DMS114 treated with DMSO at 0.1 percent for 48 hours (cell line): ENCODE data around the gene TNS2.
"Not testable (repeated sequence)": the region's sequence is repeated elsewhere in the genome, so short reads cannot be mapped to it uniquely, and the experiment has no call there.

Experiments used
- DNase-seq: peaks from one replicate; lab custom pipeline; 2025; ENCODE audit not compliant: unreplicated experiment; lab: John Stamatoyannopoulos, UW

Gene TNS2

GRCh38 chr12:53107122-53107521 is 57.3 kb downstream of the TNS2 start:
- DNase-seq, result no peak

GRCh38 chr12:53112431-53112830 is 62.6 kb downstream of the TNS2 start:
- DNase-seq, result not testable (repeated sequence)

- no peak for DNase-seq
Observed at GRCh38 chr12:53113136-53113705, 63.4 kb downstream of the TNS2 start.

- no peak for DNase-seq
Observed at GRCh38 chr12:53113951-53114350, 64.1 kb downstream of the TNS2 start.
